ENCODE data around the gene STIM2.

DNA sequence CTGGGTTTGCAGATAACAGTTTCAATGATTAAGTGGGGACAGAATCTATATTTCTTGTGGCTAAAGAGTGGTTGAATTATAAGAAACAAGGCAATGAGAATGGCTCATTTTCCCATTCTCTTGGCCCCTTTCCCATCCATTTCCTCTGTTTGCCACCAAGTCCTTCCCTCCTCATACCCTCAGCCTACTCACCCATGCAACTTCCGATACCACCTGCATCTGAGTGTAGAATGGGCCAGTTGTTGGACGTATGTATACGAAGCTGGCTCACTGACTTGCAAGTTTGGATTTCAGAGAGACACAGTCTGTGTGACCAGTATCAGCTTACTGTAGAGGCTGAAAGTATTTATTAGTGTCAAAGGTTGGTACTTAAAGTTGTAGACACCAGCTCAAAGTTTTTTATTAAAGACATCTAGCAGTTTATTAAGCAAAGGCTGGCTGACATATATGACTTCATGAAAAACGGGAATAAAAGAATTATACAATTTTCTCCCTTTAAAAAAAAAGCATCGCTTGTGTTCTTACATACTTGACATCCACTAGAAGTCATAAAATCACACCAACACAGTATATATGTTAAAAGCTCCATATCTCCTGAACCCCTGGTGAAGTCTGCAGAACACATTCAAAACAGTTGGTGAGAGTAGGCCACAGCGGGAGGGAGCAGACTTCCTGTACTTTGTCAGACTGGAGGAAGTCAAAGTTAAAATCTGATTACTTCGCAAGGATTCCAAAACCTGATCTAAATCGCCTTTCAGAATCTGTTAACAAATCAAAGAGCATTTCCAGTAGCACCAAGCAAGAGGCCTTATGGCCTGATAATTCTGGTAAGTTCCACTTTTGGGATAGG is 22.4 kb upstream of the STIM2 start:
- no peak for TF ChIP-seq EZH2 (IDR thresholded peaks at IDR 0.05; ENCODE audit: low read length, unreplicated experiment)
- TF ChIP-seq, protein P1, sequence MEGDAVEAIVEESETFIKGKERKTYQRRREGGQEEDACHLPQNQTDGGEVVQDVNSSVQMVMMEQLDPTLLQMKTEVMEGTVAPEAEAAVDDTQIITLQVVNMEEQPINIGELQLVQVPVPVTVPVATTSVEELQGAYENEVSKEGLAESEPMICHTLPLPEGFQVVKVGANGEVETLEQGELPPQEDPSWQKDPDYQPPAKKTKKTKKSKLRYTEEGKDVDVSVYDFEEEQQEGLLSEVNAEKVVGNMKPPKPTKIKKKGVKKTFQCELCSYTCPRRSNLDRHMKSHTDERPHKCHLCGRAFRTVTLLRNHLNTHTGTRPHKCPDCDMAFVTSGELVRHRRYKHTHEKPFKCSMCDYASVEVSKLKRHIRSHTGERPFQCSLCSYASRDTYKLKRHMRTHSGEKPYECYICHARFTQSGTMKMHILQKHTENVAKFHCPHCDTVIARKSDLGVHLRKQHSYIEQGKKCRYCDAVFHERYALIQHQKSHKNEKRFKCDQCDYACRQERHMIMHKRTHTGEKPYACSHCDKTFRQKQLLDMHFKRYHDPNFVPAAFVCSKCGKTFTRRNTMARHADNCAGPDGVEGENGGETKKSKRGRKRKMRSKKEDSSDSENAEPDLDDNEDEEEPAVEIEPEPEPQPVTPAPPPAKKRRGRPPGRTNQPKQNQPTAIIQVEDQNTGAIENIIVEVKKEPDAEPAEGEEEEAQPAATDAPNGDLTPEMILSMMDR (conservative IDR thresholded peaks at IDR 0.05; ENCODE audit: low read depth, low read length) = no peak

All from PC-3 (cell line).